ENCODE data around the gene ARNT2.

The ARNT2 gene

GRCh38 chr15:80414546-80415357 lies 10.6 kb downstream of the ARNT2 start:
- no peak for DNase-seq

- no peak for DNase-seq
These were observed 11.1 kb downstream of the ARNT2 start for GRCh38 chr15:80415358-80415670.

GRCh38 chr15:80416702-80417101 lies 12.5 kb downstream of the ARNT2 start:
- no peak for DNase-seq

GRCh38 chr15:80418892-80419537 lies 14.8 kb downstream of the ARNT2 start:
- no peak for DNase-seq

- no peak for DNase-seq
These were observed 15.4 kb downstream of the ARNT2 start for GRCh38 chr15:80419546-80419945.

GRCh38 chr15:80420658-80421057 lies 16.5 kb downstream of the ARNT2 start:
- DNase-seq = no peak

- no peak for DNase-seq
These were observed 19.0 kb downstream of the ARNT2 start for GRCh38 chr15:80423215-80423614.

GRCh38 chr15:80424381-80424780 lies 20.2 kb downstream of the ARNT2 start:
- peak; percentile 48 for DNase-seq

GRCh38 chr15:80426316-80426715 lies 22.1 kb downstream of the ARNT2 start:
- no peak for DNase-seq

GRCh38 chr15:80429964-80430363 lies 25.8 kb downstream of the ARNT2 start:
- DNase-seq = no peak

GRCh38 chr15:80431635-80432344 lies 27.6 kb downstream of the ARNT2 start:
- DNase-seq = no peak

GRCh38 chr15:80432345-80432702 lies 28.1 kb downstream of the ARNT2 start:
- DNase-seq = no peak

GRCh38 chr15:80433836-80434235 lies 29.7 kb downstream of the ARNT2 start:
- no peak for DNase-seq

GRCh38 chr15:80434926-80435720 lies 30.9 kb downstream of the ARNT2 start:
- DNase-seq = no peak

GRCh38 chr15:80436511-80437307 lies 32.5 kb downstream of the ARNT2 start:
- DNase-seq = no peak

- no peak for DNase-seq
These were observed 33.2 kb downstream of the ARNT2 start for GRCh38 chr15:80437334-80437891.

GRCh38 chr15:80439140-80439539 lies 35.0 kb downstream of the ARNT2 start:
- no peak for DNase-seq

GRCh38 chr15:80440024-80440423 lies 35.8 kb downstream of the ARNT2 start:
- DNase-seq = no peak

GRCh38 chr15:80441041-80441440 lies 36.9 kb downstream of the ARNT2 start:
- no peak for DNase-seq

- DNase-seq = no peak
These were observed 37.5 kb downstream of the ARNT2 start for GRCh38 chr15:80441714-80442113.

- no peak for DNase-seq
These were observed 38.7 kb downstream of the ARNT2 start for GRCh38 chr15:80442728-80443403.

All from T1000 (cell line).